GM21723 (cell line): ENCODE measurements around the gene CHI3L2.

Source experiments
- ATAC-seq: cut with Tn5 transposase; IDR thresholded peaks from one replicate; pipeline ENCODE4 v1.9.1; 2021; ENCODE audit warnings: mild to moderate bottlenecking, moderate library complexity; ENCODE audit not compliant: unreplicated experiment

CHI3L2 gene

DNA sequence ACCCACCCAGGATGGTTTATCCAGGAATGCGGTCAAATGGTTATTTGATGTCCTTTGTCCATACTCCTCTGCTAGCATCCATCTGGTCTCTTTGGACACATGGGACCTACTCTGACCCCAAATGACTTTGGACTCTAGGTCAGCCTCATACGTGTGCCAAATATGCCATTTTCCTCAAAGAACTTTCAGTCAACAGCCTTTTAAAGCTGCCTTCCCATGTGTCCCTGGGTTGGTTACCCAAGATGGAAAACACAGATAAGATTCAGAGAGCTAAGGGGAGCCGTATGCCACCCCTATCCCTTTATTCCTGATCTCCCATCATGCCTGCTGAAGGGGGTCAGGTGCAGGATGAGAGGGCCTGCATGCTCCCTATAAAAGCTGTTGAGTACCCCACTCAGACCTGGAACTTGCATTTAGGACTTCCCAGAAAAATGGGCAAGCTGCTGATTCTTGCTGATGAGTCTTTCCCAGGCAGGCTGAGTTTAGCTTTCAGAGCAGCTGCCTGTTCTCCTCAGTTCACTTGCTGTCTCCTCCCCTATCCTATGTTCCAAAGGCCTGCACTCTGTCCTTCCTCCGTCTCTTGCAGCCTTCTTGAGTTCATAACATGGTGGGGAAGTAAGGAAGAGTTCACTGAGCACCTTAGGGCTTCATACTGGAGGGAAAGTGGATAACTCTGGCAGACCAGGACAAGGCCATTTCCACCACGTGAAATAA lies 19.8 kb downstream of the CHI3L2 start:
- no peak for ATAC-seq

GRCh38 chr1:111249960-111250359 lies 22.4 kb downstream of the CHI3L2 start:
- ATAC-seq = no peak

- ATAC-seq = no peak
Measured at GRCh38 chr1:111251570-111251969, 24.1 kb downstream of the CHI3L2 start.

GRCh38 chr1:111252786-111253185 lies 25.3 kb downstream of the CHI3L2 start:
- ATAC-seq = no peak

DNA sequence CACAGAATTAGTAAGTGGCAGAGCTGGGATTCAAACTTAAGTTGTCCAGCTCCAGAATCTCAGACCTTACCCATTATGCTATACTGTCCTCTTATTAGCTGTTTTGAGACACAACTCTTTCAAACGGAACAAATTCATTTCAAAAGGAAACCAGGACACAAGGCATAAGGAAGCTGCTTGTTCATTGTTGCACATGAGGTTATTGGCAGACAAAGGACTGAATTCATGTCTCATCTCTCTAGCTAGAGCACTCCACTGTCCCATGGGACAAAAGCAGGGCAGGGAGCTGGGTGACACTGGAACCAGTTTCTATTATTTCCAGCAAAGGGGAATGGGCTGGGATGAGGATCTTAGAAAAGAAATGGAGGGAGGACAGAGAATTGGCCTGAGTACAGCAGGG lies 26.4 kb downstream of the CHI3L2 start:
- no peak for ATAC-seq

GRCh38 chr1:111256988-111257658 lies 29.6 kb downstream of the CHI3L2 start:
- ATAC-seq = no peak

DNA sequence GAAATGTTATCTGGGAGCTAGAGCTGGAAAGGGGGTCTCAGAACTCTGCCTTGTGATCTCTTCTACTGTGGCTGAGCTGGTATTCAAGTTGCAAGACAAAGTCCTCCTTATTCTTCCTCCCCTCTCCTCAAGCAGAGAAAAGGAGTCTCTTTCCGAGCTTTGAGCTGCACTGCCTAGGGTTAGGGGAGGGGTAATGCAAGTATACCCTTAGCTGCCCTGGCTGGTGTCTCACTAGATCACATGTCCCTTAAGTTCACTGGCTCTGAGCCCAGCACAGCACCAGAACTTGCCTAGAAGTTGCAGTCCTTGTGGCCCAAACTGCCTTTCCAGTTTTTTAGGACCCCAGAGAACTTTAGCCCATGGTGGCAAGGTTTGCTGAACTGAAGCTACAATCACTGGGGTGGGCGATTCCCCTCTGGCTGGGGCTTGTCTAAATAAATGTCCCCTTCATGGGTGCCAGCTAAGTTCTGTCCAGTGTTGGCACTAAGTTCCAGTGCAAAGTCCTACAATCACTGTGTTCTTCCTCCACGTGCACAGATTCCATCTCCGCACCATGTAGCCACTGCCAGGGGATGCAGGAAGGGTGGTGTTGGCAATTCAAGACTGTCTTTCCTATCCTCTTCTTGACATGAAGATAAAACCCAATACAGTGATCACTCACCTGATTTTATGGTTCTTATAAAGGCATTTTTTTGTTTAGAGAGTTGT lies 40.4 kb downstream of the CHI3L2 start:
- no peak for ATAC-seq

GRCh38 chr1:111269825-111270406 lies 42.4 kb downstream of the CHI3L2 start:
- no peak for ATAC-seq

DNA sequence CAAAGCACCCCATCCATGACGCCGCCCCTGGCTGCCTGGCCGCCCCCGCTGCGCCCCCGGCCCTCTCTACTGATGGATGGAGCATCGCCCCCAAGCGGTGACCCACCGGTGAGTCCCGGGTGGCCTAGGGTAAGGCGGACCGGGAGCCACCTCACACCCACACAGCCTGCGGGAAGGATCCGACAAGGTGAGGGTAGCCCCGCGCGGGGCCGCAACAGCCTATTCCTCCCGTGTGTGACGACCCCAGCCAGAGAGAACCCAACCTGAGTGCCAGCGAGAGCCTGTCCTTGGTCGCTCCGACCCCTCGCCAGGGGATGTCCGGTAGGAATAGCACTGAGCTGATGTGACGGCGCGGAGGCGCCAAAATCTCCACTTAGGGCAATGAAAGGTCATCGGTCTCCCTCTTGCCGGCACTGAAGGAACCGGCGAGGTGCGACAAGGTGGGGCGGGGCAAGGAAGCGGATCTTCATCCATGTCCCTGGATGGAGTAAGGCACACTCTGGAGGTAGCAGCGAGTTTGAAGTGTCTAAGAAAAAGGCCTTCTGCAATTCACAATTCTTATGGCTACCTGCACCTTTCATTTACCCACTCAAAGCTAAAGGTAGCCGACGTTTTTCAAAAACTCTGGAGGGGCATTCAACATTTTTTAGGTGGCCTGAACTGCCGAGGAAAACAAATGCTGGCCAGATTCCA lies 43.4 kb downstream of the CHI3L2 start:
- ATAC-seq = no peak

DNA sequence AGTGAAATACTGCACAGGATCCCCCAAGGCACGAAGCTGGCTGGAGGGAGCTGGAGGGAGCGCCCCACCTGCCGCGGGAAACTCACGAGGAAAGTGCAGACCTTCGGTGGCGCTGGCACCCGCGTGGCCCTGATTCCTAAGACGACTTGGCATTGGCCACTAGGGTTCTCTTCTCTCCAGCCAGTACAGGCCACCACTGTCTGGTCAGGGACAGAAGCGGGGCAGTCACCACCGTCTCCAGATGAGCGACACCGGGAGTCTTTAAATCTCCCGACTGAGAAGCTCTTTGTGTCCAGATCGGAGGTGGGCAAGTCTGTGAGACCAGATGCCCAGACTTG lies 43.9 kb downstream of the CHI3L2 start:
- ATAC-seq = no peak

DNA sequence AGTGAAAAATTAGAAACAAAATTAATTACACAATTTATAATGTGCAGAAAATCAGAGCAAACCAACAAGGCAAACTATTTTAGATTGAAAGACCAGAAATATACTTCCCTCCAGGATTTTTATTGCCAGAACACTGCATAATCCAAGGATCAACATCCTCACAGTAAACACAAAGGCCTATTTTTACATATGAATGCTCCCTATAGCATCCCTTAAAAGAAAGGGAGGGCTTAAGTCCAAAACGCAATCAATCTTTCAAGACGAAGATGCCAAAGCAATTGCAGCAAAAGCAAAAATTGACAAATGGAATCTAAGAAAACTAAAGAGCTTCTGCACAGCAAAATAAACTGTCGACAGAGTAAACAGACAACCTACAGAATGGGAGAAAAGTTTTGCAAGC lies 44.6 kb downstream of the CHI3L2 start:
- no peak for ATAC-seq

DNA sequence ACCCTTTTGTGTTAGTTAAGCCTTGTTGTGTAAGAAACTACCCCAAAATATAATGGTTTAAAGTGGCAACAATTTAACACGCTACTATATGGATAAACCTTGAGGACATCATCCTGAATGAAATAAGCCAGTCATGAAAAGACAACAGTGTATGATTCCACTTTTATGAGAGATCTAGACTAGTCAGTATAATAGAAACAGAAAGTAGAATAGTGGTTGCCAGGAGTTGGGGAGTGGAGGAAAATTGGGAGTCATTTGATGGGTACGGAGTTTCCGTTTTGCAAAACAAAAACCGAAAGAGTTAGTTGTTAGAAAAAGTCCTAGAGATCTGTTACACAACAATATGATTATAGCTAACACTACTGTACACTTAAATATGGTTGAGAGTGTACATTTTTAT lies 47.1 kb downstream of the CHI3L2 start:
- no peak for ATAC-seq

DNA sequence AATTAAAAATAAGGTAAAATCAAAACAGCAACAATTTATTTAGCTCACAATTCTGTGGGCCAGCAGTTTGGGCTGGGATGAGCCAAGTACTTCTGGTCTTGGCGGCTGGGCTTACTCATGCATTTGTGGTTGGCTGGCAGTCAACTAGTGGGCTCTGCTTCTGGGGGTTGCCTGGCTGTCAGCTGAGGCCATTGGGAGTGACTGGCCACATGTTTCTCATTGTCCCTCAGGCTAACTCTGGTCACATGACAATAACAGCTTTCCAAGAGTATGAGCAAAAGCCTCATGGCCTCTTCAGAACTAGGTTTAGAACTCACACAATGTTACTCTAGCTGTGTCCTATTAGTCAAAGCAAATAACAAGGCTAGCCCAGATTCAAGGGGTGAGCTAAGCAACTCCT lies 47.6 kb downstream of the CHI3L2 start:
- no peak for ATAC-seq

GRCh38 chr1:111275780-111276433 lies 48.4 kb downstream of the CHI3L2 start:
- ATAC-seq = no peak

DNA sequence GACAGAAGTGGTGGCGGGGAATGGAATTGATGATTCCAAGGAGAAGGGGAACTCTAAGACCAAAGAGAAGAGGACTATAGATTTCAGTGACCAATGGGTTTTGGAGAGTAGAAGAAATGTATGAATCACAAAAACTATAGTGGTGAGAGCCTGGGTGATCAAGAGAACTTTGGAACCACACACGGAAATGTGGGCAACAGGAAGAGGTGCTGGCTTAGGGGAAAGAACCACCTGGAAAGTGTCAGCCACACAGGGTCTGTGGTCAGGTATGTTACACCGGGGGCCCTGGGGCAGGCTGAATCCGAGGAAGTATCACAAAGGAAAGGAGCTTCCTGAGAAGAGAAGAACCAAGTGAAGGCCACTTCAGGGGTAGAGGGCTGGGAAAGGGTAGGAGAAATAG lies 51.6 kb downstream of the CHI3L2 start:
- no peak for ATAC-seq

DNA sequence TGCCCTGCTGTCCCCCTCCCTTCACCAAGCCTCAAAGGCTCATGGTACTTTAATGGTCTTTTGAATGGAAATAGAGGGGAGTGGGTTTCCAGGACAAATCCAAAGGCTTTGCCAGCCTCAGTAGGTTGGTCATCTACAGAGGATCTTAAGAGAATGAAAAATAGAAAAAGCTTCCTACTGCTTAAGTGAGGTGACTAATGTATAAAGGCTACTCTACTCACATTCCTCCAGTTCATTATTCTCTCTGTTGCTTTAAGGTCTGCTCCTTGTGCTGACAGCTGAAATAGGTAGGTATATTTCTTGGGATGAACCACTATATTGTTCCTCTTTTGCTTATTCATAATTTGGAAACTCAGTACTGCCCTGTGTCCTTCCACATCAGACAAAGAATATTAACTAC lies 52.8 kb downstream of the CHI3L2 start:
- ATAC-seq = no peak

DNA sequence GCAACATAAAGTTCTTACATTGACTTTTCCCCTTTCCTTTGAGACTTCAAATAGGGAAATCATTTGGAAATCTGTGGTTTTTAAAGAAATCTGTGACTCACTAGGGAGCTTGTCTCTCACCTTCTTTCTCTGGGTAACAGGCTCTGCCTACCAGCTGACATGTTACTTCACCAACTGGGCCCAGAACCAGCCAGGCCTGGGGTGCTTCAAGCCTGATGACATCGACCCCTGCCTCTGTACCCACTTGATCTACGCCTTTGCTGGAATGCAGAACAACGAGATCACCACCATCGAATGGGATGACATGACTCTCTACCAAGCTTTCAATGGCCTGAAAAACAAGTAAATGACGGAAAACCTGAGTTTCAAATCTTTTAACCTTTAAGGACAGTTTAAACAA lies 53.9 kb downstream of the CHI3L2 start:
- no peak for ATAC-seq

GRCh38 chr1:111283838-111284237 lies 56.3 kb downstream of the CHI3L2 start:
- no peak for ATAC-seq

DNA sequence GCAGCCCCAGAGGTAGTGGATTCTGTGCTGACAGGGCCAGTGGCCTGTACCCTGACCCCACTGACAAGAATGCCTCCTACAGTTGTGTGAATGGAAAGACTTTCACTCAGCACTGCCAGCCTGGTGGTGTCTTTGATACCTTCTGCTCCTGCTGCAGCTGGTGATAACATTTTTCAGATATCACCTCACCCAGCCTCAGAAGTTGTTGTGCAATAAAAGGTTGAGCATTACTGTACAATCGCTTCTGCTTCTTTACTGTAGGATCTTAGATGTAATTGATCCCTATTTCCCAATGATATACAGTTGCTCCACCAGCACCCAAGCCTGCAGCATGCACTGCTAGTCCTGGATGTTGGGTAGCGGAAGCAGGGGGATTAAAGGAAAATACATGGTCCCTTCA lies 58.4 kb downstream of the CHI3L2 start:
- ATAC-seq = no peak

GRCh38 chr1:111286912-111287311 lies 59.4 kb downstream of the CHI3L2 start:
- ATAC-seq = no peak

- ATAC-seq = no peak
Measured at GRCh38 chr1:111289371-111289770, 61.9 kb downstream of the CHI3L2 start.
